Ishikawa (cell line): ENCODE measurements around the gene OR51B5.

ENCODE experiments used
- CEBPB ChIP-seq: IDR thresholded peaks from 2 replicates; pipeline ENCODE4 v1.6.1; 2012
- CREB1 ChIP-seq: IDR thresholded peaks from 2 replicates; pipeline ENCODE4 v1.6.1; 2012; ENCODE audit warnings: low read depth
- EGR1 ChIP-seq: IDR thresholded peaks from 2 replicates; pipeline ENCODE4 v1.6.1; 2012
- EP300 ChIP-seq: IDR thresholded peaks from 2 replicates; pipeline ENCODE4 v1.6.1; 2012; ENCODE audit warnings: borderline replicate concordance
- FOXM1 ChIP-seq: IDR thresholded peaks from 2 replicates; pipeline ENCODE4 v1.6.1; 2012; ENCODE audit warnings: low read depth, borderline replicate concordance
- RAD21 ChIP-seq: IDR thresholded peaks from 2 replicates; pipeline ENCODE4 v1.6.1; 2012; ENCODE audit warnings: low read depth
- TAF1 ChIP-seq: IDR thresholded peaks from 2 replicates; pipeline ENCODE4 v1.6.1; 2012; ENCODE audit warnings: low read depth, mild to moderate bottlenecking
- TEAD4 ChIP-seq: IDR thresholded peaks from 2 replicates; pipeline ENCODE4 v1.6.1; 2012
- YY1 ChIP-seq: IDR thresholded peaks from 2 replicates; pipeline ENCODE4 v1.6.1; 2012; ENCODE audit warnings: low read depth
- TF ChIP-seq, protein P1 (sequence below): IDR thresholded peaks from 2 replicates; pipeline ENCODE4 v1.6.1; 2012
- TF ChIP-seq, protein P2 (sequence below): IDR thresholded peaks from 2 replicates; pipeline ENCODE4 v1.6.1; 2012; ENCODE audit warnings: low read depth, mild to moderate bottlenecking

DNA sequence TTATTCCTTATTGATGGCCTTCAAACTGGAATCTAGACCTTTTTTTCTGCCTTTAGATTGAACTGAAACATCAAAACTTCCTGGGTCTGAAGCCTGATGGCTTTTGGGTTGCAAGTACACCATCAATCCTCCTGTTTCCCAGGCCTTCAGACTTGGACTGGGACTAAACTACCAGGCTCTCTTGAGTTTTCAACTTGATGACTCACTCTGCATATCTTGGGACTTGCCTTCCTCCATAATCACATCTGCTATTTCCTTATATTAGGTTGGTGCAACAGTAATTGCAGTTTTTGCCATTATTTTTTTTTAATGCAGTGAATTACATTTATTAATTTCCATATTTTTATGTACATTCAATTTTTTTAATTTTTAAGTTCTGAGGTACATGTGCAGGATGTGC lies 7.0 kb downstream of the OR51B5 start:
- TF ChIP-seq TEAD4: no peak
- no peak for TF ChIP-seq FOXM1
- TF ChIP-seq EP300: no peak
- TF ChIP-seq, protein P1, sequence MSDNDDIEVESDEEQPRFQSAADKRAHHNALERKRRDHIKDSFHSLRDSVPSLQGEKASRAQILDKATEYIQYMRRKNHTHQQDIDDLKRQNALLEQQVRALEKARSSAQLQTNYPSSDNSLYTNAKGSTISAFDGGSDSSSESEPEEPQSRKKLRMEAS: no peak
- TF ChIP-seq, protein P2, sequence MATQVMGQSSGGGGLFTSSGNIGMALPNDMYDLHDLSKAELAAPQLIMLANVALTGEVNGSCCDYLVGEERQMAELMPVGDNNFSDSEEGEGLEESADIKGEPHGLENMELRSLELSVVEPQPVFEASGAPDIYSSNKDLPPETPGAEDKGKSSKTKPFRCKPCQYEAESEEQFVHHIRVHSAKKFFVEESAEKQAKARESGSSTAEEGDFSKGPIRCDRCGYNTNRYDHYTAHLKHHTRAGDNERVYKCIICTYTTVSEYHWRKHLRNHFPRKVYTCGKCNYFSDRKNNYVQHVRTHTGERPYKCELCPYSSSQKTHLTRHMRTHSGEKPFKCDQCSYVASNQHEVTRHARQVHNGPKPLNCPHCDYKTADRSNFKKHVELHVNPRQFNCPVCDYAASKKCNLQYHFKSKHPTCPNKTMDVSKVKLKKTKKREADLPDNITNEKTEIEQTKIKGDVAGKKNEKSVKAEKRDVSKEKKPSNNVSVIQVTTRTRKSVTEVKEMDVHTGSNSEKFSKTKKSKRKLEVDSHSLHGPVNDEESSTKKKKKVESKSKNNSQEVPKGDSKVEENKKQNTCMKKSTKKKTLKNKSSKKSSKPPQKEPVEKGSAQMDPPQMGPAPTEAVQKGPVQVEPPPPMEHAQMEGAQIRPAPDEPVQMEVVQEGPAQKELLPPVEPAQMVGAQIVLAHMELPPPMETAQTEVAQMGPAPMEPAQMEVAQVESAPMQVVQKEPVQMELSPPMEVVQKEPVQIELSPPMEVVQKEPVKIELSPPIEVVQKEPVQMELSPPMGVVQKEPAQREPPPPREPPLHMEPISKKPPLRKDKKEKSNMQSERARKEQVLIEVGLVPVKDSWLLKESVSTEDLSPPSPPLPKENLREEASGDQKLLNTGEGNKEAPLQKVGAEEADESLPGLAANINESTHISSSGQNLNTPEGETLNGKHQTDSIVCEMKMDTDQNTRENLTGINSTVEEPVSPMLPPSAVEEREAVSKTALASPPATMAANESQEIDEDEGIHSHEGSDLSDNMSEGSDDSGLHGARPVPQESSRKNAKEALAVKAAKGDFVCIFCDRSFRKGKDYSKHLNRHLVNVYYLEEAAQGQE: no peak
- TF ChIP-seq CREB1: no peak
- TF ChIP-seq TAF1: no peak
- TF ChIP-seq EGR1: no peak
- TF ChIP-seq CEBPB: no peak
- TF ChIP-seq YY1: no peak
- no peak for TF ChIP-seq RAD21
